H1 (cell line): Measurements from ENCODE around the gene JAM2. TPM values are rescaled to one million over a fixed set of nuclear protein-coding genes. Genes with fewer than 3 reads are reported as not detected.

Experiments used
- CTCF ChIA-PET: fragments of 300-600 bp; sonication (Branson Sonifier 250); formaldehyde crosslinking; loops from one replicate; lab custom pipeline; 2021; ENCODE audit not compliant: partially characterized antibody; lab: Charles Lee
- POLR2A ChIA-PET: fragments of 300-600 bp; sonication (Branson Sonifier 250); formaldehyde crosslinking; loops from one replicate; lab custom pipeline; 2021; ENCODE audit warnings: inconsistent platforms; ENCODE audit not compliant: partially characterized antibody; lab: Charles Lee
- DNase-seq, 2 experiments: peaks; one replicate each; pipeline versions ENCODE4 v3.0.0 to v3.0.0-alpha.2; 2010 to 2022; ENCODE audit warnings: low spot score in 2 of 2, low read depth in 1 of 2, mixed read lengths in 1 of 2
- FAIRE-seq: peaks from 2 replicates; lab custom pipeline; 2011; peaks lifted over from hg19 to GRCh38; lab: Jason Lieb, UNC
- H2AFZ ChIP-seq: 2 replicates; pipeline ENCODE4 v1.8.1; 2012; ENCODE audit warnings: low read length, inconsistent platforms
- H2AK5ac ChIP-seq: 2 replicates; pipeline ENCODE4 v1.6.1; 2013; ENCODE audit warnings: low read depth, low read length
- H2BK120ac ChIP-seq: replicated peaks from 2 replicates; pipeline ENCODE3; 2013; ENCODE audit warnings: low read depth, low read length, inconsistent platforms
- H2BK12ac ChIP-seq: 2 replicates; pipeline ENCODE4 v1.6.1; 2013; ENCODE audit warnings: low read depth, low read length
- H2BK15ac ChIP-seq: 2 replicates; pipeline ENCODE4 v1.6.1; 2013; ENCODE audit warnings: low read length
- H2BK20ac ChIP-seq: 2 replicates; pipeline ENCODE4 v1.6.1; 2013; ENCODE audit warnings: low read length
- H2BK5ac ChIP-seq: 2 replicates; pipeline ENCODE4 v1.6.1; 2013; ENCODE audit warnings: low read depth, low read length
- H3K14ac ChIP-seq: 2 replicates; pipeline ENCODE4 v1.6.1; 2013; ENCODE audit warnings: inconsistent platforms; ENCODE audit not compliant: insufficient read length
- H3K18ac ChIP-seq: 2 replicates; pipeline ENCODE4 v1.6.1; 2013; ENCODE audit warnings: low read length; ENCODE audit errors: extremely low read depth
- H3K23ac ChIP-seq: 2 replicates; pipeline ENCODE4 v1.6.1; 2013; ENCODE audit warnings: inconsistent platforms; ENCODE audit not compliant: insufficient read length
- H3K23me2 ChIP-seq: 2 replicates; pipeline ENCODE4 v1.6.1; 2013; ENCODE audit warnings: low read depth, low read length
- H3K27ac ChIP-seq: 2 replicates; pipeline ENCODE4 v1.6.1; 2011; ENCODE audit warnings: low read depth, low read length, inconsistent platforms
- H3K27me3 ChIP-seq, 4 experiments: replicated peaks in 1 of 4; 1 replicate in 1 of 4; 2 replicates in 3 of 4; pipeline versions ENCODE4 v1.6.1 to v1.8.1; 2011 to 2013; ENCODE audit warnings: low read length in 3 of 4, mild to moderate bottlenecking in 3 of 4, inconsistent platforms in 2 of 4, mixed read lengths in 2 of 4, moderate library complexity in 1 of 4; ENCODE audit not compliant: control insufficient read depth in 3 of 4, insufficient read depth in 3 of 4; ENCODE audit errors: extremely low read depth in 1 of 4
- H3K36me3 ChIP-seq, 4 experiments: 2 replicates each; pipeline versions ENCODE4 v1.6.1 to v1.8.1; 2011 to 2013; ENCODE audit warnings: mild to moderate bottlenecking in 4 of 4, low read length in 3 of 4, moderate library complexity in 2 of 4, control low read depth in 1 of 4, inconsistent platforms in 1 of 4; ENCODE audit not compliant: insufficient read depth in 4 of 4, control insufficient read depth in 2 of 4
- H3K4ac ChIP-seq: replicated peaks from 2 replicates; pipeline ENCODE3; 2013; ENCODE audit warnings: low read length, low read depth, mixed read lengths, inconsistent platforms; ENCODE audit not compliant: insufficient read length
- H3K4me1 ChIP-seq, 4 experiments: replicated peaks in 1 of 4; 1 replicate in 1 of 4; 2 replicates in 3 of 4; pipeline versions ENCODE4 v1.6.1 to v1.8.1; 2011 to 2013; ENCODE audit warnings: low read length in 3 of 4, inconsistent platforms in 2 of 4, mixed read lengths in 1 of 4; ENCODE audit not compliant: insufficient read depth in 4 of 4, control insufficient read depth in 3 of 4
- H3K4me2 ChIP-seq, 2 experiments: 2 replicates each; pipeline versions ENCODE4 v1.6.1 to v1.8.1; 2011 to 2013; ENCODE audit warnings: low read depth in 2 of 2, low read length in 2 of 2, control low read depth in 1 of 2, inconsistent platforms in 1 of 2, mild to moderate bottlenecking in 1 of 2; ENCODE audit not compliant: insufficient read depth in 1 of 2
- H3K4me3 ChIP-seq, 4 experiments: fragments of 200-600, 300-600 bp in 1 of 4; sonication (generic), shearing (Covaris generic), sonication (Bioruptor Twin) in 1 of 4; 2 replicates each; pipeline versions ENCODE4 v1.5.1 to v1.8.1; 2011 to 2016; ENCODE audit warnings: low read length in 4 of 4, low read depth in 3 of 4, control low read depth in 2 of 4, inconsistent platforms in 2 of 4, mild to moderate bottlenecking in 2 of 4, mixed read lengths in 1 of 4, moderate library complexity in 1 of 4; ENCODE audit not compliant: insufficient read depth in 2 of 4; ENCODE audit errors: extremely low read depth in 1 of 4
- H3K56ac ChIP-seq: replicated peaks from 2 replicates; pipeline ENCODE3; 2013; ENCODE audit warnings: low read depth, mild to moderate bottlenecking, mixed read lengths, low read length, inconsistent platforms; ENCODE audit not compliant: insufficient read length
- H3K79me1 ChIP-seq: 2 replicates; pipeline ENCODE4 v1.6.1; 2013; ENCODE audit warnings: low read depth, low read length, control low read depth
- H3K79me2 ChIP-seq, 2 experiments: 2 replicates each; pipeline versions ENCODE4 v1.6.1 to v1.8.1; 2012 to 2013; ENCODE audit warnings: low read length in 2 of 2, mild to moderate bottlenecking in 2 of 2, inconsistent platforms in 1 of 2; ENCODE audit not compliant: insufficient read depth in 2 of 2, control insufficient read depth in 1 of 2
- H3K9ac ChIP-seq, 4 experiments: replicated peaks in 1 of 4; 1 replicate in 1 of 4; 2 replicates in 3 of 4; pipeline versions ENCODE4 v1.6.1 to v1.8.1; 2011 to 2013; ENCODE audit warnings: low read depth in 3 of 4, low read length in 3 of 4, control low read depth in 2 of 4, mild to moderate bottlenecking in 2 of 4, moderate library complexity in 2 of 4, inconsistent platforms in 1 of 4; ENCODE audit errors: extremely low read depth in 1 of 4
- H3K9me3 ChIP-seq, 2 experiments: 2 replicates each; pipeline versions ENCODE4 v1.6.1 to v1.8.1; 2012 to 2013; ENCODE audit warnings: mild to moderate bottlenecking in 2 of 2, moderate library complexity in 2 of 2, control low read depth in 1 of 2, inconsistent platforms in 1 of 2, low read depth in 1 of 2, low read length in 1 of 2, mixed read lengths in 1 of 2; ENCODE audit not compliant: insufficient read depth in 2 of 2
- H4K20me1 ChIP-seq, 2 experiments: replicated peaks in 1 of 2; 2 replicates each; pipeline versions ENCODE3 to v1.8.1; 2011 to 2013; ENCODE audit warnings: inconsistent platforms in 2 of 2, low read length in 2 of 2, mild to moderate bottlenecking in 1 of 2; ENCODE audit not compliant: insufficient read depth in 2 of 2, control insufficient read depth in 1 of 2
- H4K5ac ChIP-seq: 2 replicates; pipeline ENCODE4 v1.6.1; 2013; ENCODE audit warnings: low read length, low read depth, mixed read lengths, inconsistent platforms; ENCODE audit not compliant: insufficient read length
- H4K8ac ChIP-seq: 2 replicates; pipeline ENCODE4 v1.8.0; 2013; ENCODE audit warnings: mild to moderate bottlenecking, moderate library complexity, low read length, inconsistent platforms; ENCODE audit not compliant: insufficient read depth; ENCODE audit errors: extremely low read depth
- H4K91ac ChIP-seq: replicated peaks from 2 replicates; pipeline ENCODE3; 2013; ENCODE audit warnings: low read length, mixed read lengths, inconsistent platforms; ENCODE audit not compliant: insufficient read length
- CREB1 ChIP-seq: IDR thresholded peaks from 2 replicates; pipeline ENCODE4 v1.6.1; 2012; ENCODE audit warnings: inconsistent platforms
- EP300 ChIP-seq, 2 experiments: IDR thresholded peaks; 1 replicate in 1 of 2; 2 replicates in 1 of 2; pipeline ENCODE4 v1.6.1; 2011 to 2012; ENCODE audit warnings: low read depth in 2 of 2, low read length in 2 of 2, mild to moderate bottlenecking in 2 of 2, borderline replicate concordance in 1 of 2, inconsistent platforms in 1 of 2, moderate library complexity in 1 of 2
- RBBP5 ChIP-seq: IDR thresholded peaks from 2 replicates; pipeline ENCODE4 v1.7.1; 2012; ENCODE audit warnings: low read depth, mild to moderate bottlenecking, inconsistent platforms, low read length, moderate library complexity, borderline replicate concordance
- TBP ChIP-seq: IDR thresholded peaks from 2 replicates; pipeline ENCODE4 v1.6.1; 2011; ENCODE audit warnings: low read depth, low read length, improper control_type of control experiment
- WGBS, 2 experiments: shearing (Covaris generic) in 1 of 2; methylation state at CpG; one replicate each; pipeline versions ENCODE4 v1.1.6 to v1.1.7; 2013 to 2015; ENCODE audit warnings: low lambda C conversion rate in 2 of 2, mixed read lengths in 2 of 2, inconsistent platforms in 1 of 2, low coverage in 1 of 2, missing lambda C conversion rate in 1 of 2; ENCODE audit not compliant: insufficient replicate concordance in 2 of 2, insufficient coverage in 1 of 2, insufficient read length in 1 of 2; ENCODE audit errors: extremely low coverage in 1 of 2, missing lambda C conversion rate in 1 of 2; 5-methylcytosine and 5-hydroxymethylcytosine counted together
- polyA plus RNA-seq, 7 experiments: library from polyadenylated mRNA; depleted of rRNA in 3 of 7; stranded (reverse) in 5 of 7; unstranded in 2 of 7; fragments of >200 nt in 5 of 7; fragments of 200-250 nt in 2 of 7; gene quantifications; 1 replicate in 5 of 7; 2 replicates in 1 of 7; 4 replicates in 1 of 7; pipeline versions ENCODE4 v1.2.1 to v1.2.3, GENCODE V29; 2011 to 2013; ENCODE audit warnings: missing spikeins in 2 of 7, mixed read lengths in 2 of 7
- total RNA-seq: library from RNA; stranded (reverse); fragmentation: NEBNext Ultra II Directional; extraction: Animal tissue kit (Norgen Biotek cat#: 25700); gene quantifications from 2 replicates; pipeline ENCODE4 v1.2.1, GENCODE V29; 2021

JAM2 gene
- total and polyA plus RNA-seq, 2 of the 8 experiments (the other 6 are each of a cell fraction or from before 2014, with no cell fraction given) = 4.9 to 9.5 TPM

DNA sequence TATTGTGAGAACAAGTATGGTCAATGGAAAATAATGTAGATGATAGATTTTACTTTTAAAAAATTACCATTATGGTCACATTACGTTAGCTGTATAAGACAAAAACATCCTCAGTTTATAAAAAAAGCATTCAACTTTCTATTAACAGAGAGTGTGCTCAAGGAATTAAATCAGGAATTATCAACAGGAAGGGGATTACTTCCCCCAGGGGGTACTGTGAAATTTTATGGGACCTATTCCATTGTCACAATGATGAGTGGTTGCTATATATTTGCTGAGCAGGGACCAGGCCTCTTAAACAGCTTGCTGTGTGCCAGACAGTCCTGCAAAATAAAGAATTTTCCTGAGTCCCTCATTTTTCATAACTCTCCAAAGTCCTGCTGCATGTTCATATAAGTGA lies 21.2 kb downstream of the JAM2 start:
- Histone ChIP-seq H3K27ac (no peak overlapping the region), H4K5ac (no peak overlapping the region), H3K56ac (no peak overlapping the region), H4K20me1 (no peaks in the 10 kb centered on the region), H2AK5ac (no peak overlapping the region), H2BK12ac (no peak overlapping the region), H2BK15ac (no peak overlapping the region), H3K23ac (no peak overlapping the region), H3K23me2 (no peaks in the 10 kb centered on the region), H3K14ac (no peak overlapping the region), H3K18ac (no peak overlapping the region), H2BK20ac (no peak overlapping the region), H3K9ac (no peak overlapping the region), H2BK5ac (no peak overlapping the region), H2AFZ (no peak overlapping the region), H3K79me2 (no peaks in the 10 kb centered on the region), H3K9me3 (no peaks in the 10 kb centered on the region), H3K4ac (no peak overlapping the region), H3K4me3 (no peak overlapping the region), H3K27me3 (no peaks in the 10 kb centered on the region), H3K36me3 (no peaks in the 10 kb centered on the region), H3K79me1 (no peaks in the 10 kb centered on the region), H4K8ac (no peak overlapping the region), H3K4me1 (peaks cover 0 to 3% (median 0%) of the 10 kb centered on the region in 4 experiments; a peak in 2 of 7 replicates), H4K91ac (no peak overlapping the region), H2BK120ac (no peak overlapping the region)
- CTCF ChIA-PET = interaction anchor here (1.9 kb wide), 1 partner anchor 11 kb away, joined by 5 read pairs; no protein-coding TSS in a partner anchor
- no peak for DNase-seq
- WGBS, 2 experiments = 29% methylated on average over 1 of the region's 1 CpG; no CpG with 5 or more reads in 1 of the 2 experiments
- POLR2A ChIA-PET = no interaction called here
- FAIRE-seq = no peak
- TF ChIP-seq RBBP5 = no peak
- TF ChIP-seq EP300 (IDR thresholded peaks at IDR 0.05; ENCODE audit: borderline replicate concordance in 1 of 2, low read depth in 2 of 2, low read length in 2 of 2) = no peak
- no peak for TF ChIP-seq CREB1
- no peak for TF ChIP-seq TBP
- TF ChIP-seq, all 59 proteins: peak for 0
- no peak overlapping the region for H3K4me2 ChIP-seq
